Spleen (tissue), 7 donors: Measurements from ENCODE around the gene TREX2.

Source experiments
- CTCF ChIP-seq, 11 experiments: fragments of 200-600 bp in 7 of 11; fragments of 450-650 bp in 4 of 11; sonication (generic) in 4 of 11; IDR thresholded peaks in 8 of 11; conservative IDR thresholded peaks in 3 of 11; 1 replicate in 7 of 11; 2 replicates in 4 of 11; pipeline versions ENCODE4 v1.4.0 to v1.8.0; 2016 to 2021; ENCODE audit warnings: antibody characterized with exemption in 11 of 11, inconsistent platforms in 4 of 11, mild to moderate bottlenecking in 1 of 11
- POLR2A ChIP-seq, 3 donors: fragments of 450-650 bp; IDR thresholded peaks; one replicate each; pipeline ENCODE4 v1.5.1; 2017; ENCODE audit warnings: antibody characterized with exemption in 3 of 3, mild to moderate bottlenecking in 1 of 3
- donor health status: DM: no; HTN: no; CAD: no; lungs with moderate emphysema.
- donor health status: DM: no; HTN: no; CAD: no.
- donor health status: DM: no; HTN: no; CAD: no.

GRCh38 chrX:153450949-153451277 is 5.1 kb upstream of the TREX2 start:
- TF ChIP-seq CTCF (IDR thresholded peaks at IDR 0.05 in 8 of 11, conservative IDR thresholded peaks at IDR 0.05 in 3 of 11) (no peak), POLR2A (IDR thresholded peaks at IDR 0.05) (no peak)
